UCSD-AML1 (cell line): Measurements from ENCODE around the gene SSNA1.
A peak's percentile ranks its signal among the peaks of the same experiment; 100 is the strongest.

Source experiments
- DNase-seq: peaks from one replicate; lab custom pipeline; 2025; ENCODE audit not compliant: unreplicated experiment; lab: John Stamatoyannopoulos, UW

SSNA1 gene

DNA sequence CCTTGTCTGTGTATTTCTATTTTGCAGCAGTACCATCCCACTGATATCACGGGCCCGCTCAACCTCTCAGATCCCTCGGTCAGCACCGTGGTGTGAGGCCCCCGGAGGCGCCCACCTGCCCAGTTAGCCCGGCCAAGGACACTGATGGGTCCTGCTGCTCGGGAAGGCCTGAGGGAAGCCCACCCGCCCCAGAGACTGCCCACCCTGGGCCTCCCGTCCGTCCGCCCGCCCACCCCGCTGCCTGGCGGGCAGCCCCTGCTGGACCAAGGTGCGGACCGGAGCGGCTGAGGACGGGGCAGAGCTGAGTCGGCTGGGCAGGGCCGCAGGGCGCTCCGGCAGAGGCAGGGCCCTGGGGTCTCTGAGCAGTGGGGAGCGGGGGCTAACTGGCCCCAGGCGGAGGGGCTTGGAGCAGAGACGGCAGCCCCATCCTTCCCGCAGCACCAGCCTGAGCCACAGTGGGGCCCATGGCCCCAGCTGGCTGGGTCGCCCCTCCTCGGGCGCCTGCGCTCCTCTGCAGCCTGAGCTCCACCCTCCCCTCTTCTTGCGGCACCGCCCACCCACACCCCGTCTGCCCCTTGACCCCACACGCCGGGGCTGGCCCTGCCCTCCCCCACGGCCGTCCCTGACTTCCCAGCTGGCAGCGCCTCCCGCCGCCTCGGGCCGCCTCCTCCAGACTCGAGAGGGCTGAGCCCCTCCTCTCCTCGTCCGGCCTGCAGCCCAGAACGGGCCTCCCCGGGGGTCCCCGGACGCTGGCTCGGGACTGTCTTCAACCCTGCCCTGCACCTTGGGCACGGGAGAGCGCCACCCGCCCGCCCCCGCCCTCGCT is 20.5 kb upstream of the SSNA1 start:
- DNase-seq = no peak

DNA sequence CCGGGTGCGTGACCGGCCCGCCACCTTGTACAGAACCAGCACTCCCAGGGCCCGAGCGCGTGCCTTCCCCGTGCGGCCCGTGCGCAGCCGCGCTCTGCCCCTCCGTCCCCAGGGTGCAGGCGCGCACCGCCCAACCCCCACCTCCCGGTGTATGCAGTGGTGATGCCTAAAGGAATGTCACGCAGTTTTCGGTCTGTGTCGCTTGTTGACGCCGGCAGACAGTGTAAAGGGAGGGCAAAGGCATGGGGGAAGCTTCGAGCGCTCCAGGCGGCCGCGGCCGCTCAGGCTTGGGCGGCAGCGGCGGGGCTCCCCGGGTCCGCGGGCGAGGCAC is 19.9 kb upstream of the SSNA1 start:
- no peak for DNase-seq

GRCh38 chr9:137168904-137169856 is 19.3 kb upstream of the SSNA1 start:
- peak; percentile 21 for DNase-seq

GRCh38 chr9:137169896-137170358 is 18.5 kb upstream of the SSNA1 start, which contains the start of gene LRRC26:
Gene LRRC26, minus strand, starts transcription at chr9:137170051. Its CDS starts 108 bp downstream, at chr9:137169943.
- DNase-seq = no peak

DNA sequence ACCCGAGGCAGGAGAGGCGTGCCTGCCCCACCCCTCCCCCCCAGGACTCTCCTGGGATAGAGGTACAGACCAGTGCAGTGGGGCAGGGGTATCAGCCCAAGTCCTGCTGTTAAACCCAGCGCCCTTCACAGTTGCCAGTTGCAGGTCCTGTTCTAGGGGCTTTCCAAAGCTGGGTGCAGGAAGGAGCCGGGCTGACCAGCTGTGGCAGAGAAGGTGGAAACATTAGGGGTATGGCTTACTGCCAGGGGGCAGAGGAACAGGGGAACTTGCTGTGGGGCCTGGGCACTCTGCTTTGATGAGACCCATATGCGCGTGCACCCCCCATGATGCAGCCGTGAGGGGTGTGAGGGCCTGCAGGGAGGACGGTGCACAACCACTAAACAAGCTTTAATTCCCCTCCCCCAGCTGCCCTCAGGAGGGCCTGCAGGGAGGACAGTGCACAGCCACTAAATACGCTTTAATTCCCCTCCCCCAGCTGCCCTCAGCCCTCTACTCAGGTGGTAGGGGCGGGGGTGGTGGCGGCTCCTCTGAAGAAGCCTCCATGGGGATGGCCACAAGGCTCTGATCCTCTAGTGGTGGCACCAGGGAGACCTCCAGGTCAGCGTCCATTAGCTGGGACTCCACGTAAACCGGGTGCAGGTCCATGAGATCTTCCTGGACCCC is 17.9 kb upstream of the SSNA1 start:
- no peak for DNase-seq

GRCh38 chr9:137171149-137171900 is 17.2 kb upstream of the SSNA1 start:
- DNase-seq = no peak

GRCh38 chr9:137172901-137173795 is 15.3 kb upstream of the SSNA1 start:
- DNase-seq = no peak

DNA sequence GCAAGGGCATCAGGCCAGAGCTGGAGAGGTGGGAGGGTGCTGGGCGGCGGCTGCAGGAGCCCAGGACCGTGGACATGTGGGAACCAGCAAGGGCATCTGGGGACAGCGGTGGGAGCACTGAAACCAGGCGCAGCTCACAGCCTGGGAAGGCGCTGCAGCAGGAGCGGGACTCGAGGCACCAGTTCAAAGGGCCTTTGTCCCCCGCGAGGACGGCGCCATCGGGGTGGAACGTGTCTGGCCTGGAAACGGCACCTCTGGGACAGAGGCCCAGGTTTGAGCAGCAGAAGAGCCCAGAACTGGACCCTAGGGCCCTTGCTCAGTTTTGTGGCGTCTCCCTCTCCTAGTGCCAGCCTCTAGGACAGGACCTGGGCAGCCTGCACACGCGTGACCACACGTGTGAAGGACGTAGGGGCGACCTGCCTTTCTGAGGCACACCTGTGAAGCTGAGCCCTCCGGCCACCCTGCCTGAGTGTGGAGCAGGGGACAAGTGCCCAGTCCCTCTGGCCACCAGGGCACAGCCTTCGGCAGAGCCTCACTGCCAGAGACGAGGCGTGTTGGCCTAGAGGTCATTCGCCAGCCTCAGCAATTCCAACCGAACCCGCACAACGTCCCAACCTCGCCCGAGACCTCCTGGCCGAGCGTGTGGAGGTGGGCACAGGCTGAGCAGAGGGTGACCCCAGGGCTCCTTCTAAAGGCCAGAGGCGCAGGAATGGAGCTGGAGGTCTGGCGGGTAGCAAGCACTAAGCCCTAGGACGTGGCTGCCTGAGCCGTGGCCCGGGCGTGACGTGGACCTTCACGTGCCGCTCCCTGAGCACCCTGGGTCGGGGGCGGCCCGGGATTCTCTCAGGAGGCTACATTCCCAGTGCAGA is 14.4 kb upstream of the SSNA1 start:
- no peak for DNase-seq

GRCh38 chr9:137174722-137175293 is 13.7 kb upstream of the SSNA1 start:
- no peak for DNase-seq

DNA sequence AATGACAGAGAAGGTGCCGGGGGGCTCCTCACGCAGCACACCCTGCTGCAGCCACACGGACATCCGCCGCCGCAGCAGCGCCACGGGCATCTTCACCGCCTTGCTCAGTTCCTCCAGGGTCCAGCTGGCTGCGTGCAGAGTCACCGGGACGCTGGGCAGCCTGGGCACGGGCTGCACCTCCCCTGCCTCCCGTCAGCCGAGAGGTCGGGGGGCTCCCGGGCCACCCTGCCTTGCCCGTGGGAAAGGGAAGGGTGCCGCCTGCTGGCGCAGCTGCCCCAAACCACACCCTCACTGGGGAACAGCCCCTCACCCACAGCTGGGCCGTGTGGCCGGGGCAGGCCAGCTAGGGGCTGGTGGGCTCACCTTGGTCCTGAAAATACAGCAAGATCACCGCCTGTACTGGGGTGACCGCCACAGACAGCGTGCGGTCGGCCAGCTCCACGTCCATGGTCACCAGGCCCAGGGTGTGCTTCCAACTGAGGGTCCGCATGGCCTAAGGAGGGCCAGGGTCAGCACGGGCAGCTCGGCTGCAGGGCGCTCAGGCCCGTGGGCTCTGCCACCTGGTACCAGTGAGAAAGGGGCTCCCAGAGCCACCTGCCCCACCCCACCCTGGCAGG is 13.0 kb upstream of the SSNA1 start:
- DNase-seq = no peak

DNA sequence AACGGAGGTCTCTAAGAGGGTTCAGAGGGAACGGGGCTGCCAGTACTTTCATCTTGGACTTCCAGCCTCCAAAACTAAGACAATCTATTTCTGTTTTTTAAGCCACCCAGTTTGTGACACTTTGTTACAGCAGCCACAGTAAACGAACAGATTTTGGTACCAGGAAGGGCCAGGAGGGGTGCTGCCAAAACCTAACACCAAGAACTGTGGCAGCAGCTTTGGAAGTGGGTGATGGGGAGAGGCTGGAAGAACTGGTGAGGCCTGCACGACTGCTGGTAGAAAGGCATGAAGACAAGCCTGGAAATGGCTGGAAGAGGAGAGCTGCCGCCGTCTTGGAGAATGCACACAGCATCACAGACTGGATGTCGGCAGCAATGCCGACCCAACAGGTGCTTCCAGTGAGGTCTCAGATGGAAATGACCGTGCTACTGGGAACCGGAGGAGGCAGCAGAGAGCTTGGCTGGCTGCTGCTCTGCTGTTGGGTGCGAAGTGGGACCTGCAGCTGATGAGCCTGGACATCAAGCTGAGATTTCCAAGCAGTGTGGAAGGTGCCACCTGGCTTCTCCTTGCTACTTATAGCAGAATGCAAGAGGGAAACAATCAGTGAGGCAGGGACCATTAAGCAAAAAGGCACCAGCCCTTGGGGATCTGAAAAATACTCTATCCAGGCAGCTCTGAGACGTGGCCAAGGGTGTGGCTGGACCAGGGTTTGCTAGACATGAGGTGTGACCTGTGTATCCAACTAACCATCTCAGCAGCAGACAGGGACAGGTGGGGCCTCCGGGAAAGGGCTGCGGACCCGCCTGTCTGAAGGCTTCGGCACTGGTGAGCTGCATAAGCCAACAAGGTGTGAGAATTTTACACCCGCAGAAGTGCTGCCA is 11.9 kb upstream of the SSNA1 start:
- no peak for DNase-seq

DNA sequence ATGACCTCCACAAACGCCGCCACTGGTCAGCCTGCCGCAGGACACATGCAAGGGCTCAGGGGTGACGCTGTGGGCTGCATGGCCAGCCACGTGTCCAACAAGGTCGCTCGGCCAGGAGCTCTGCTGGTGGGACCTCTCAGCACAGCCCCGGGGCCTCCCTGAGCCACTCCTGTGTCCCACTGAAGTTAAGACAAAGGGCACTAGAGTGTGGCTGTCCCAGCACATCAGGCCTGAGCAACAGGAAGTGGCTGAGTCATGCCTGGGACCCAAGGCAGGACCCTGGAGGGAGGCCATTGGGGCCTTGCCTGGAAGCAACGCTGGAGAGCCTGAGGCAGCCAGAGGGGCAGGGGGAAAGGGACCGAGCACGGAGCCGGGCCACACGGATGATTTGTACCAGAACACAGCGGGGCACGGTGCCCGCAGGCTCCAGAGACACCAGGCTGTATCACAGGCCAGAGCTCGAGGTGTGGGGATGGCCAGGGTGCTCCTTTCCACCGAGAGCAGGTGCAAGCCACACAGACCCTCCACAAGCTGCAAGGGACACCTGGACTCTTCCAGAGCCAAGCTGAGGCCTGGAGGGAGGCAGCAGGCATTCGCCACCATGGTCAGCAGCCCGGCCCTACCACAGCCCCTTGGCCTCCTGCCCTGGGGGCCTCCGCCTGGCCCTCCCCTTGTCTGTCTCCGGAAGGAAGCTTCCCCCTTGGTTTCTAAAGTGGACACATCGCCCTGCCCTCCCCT is 10.1 kb upstream of the SSNA1 start:
- no peak for DNase-seq

GRCh38 chr9:137178939-137179630 is 9.4 kb upstream of the SSNA1 start:
- DNase-seq = no peak

DNA sequence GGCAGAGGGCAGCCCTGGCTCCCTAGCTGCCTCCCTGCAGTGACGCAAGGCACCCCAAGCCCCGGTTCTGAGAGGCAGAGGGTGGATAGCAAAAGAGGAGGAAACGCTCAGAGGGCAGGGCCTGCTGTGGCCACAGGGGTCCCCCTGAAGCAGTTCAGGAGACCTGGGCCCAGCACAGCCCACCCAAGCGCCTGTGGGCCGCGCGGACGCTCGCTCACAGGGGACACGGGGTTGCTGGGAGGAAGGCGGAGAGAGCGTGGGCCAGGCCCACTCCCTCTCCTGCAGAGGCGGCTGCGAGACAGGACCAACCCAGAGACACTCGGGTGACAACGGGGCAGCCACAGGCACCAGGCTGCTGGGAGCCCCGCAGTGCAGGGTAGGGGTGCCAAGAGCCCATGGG is 8.7 kb upstream of the SSNA1 start:
- DNase-seq = no peak

GRCh38 chr9:137180491-137180890 is 8.0 kb upstream of the SSNA1 start:
- DNase-seq = no peak

DNA sequence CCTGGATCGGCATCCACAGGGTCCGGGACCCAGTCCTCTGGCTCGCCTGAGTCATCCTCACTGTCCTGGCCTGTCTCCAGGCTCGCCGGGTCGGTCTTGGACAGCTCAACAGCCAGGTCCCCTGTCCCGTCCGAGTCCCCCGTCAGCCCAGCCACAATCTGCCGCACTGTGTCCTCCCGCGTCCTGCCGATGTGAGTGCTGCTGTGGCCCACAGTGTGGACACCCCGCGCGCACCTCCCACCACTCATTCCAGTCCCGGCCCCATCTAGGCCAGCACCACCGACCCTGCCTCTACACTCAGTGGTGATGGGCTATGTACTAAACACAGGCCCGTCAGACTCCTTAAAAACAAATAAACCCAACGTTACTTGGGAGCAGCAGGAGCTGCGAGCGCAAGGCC is 6.8 kb upstream of the SSNA1 start:
- DNase-seq = no peak
